Stimulated activated CD4-positive, alpha-beta T cell treated with anti-CD3 and anti-CD28 coated beads, Interleukin-15, amount 100 ng/mL, for 24 hours (primary cell): Measurements from ENCODE around the gene THSD7B.
"Not testable (repeated sequence)": the region's sequence is repeated elsewhere in the genome, so short reads cannot be mapped to it uniquely, and the experiment has no call there.

Experiments
- DNase-seq: peaks from one replicate; pipeline ENCODE4 v3.0.0-alpha.2; 2020

THSD7B gene

DNA sequence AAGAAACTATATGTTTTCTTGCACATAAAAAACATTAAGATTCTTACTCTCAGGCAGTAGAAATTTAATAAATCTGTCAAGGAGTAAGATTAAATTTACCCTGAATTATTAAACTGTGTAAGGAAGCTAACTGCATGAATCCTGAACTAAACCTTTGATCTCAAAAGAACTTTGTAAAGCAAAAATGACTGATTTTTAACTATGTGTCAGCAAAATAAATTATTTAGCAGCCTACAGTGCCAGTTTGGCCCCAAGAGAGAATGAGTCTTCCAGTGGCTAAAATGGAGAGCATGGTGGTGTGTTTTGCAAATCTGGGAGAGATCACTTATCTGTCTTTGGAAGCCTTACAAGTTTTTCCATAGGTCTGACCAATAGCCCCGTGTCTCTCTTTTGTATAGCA is 190.7 kb downstream of the THSD7B start:
- no peak for DNase-seq

DNA sequence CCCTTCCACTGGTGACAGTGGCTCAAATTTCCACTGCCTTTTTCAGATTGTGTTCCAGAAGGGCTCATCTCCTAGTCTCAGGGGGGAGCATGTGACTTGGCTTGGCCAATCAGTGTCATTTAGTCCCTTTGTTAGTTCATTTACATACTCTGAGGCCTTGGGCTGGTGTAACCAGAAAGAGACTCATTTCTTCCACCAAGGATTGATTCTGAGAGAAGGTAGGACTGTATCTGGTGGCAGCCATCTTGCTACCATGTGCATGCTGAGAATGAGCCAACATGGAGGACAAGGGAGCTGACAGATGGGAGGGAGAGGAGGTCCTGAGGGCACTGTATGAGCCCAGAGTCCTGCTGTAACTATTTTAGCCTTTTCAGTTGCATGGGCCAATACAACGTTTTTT is 191.7 kb downstream of the THSD7B start:
- DNase-seq = no peak

DNA sequence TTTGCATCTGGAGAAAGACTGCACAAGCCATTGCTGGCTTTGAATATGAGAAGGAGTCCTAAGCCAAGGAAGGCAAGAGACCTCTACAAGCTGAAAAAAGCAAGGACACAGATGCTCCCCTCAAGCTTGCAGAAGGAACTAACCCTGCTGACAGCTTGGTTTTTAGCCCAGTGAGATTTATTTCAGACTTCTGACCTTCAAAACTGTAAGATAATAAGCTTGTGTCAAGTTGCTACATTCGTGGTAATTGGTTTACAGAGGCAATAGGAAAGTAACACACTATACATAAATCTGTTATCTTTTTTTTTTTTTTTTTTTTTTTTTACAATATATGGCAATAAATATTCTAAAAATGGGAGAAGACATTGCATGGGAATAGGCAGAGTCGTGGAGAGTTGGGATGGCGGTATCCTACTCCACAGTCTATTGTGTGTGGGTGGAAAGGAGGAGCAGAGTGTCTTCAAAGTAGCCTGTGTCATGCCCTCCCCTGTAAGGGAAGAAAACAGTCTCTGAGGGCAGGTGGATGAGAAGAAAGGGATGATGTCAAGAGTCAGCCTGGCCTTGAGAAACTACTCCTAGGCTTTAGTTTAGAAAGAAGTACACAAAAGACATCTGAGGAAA is 196.9 kb downstream of the THSD7B start:
- no peak for DNase-seq

DNA sequence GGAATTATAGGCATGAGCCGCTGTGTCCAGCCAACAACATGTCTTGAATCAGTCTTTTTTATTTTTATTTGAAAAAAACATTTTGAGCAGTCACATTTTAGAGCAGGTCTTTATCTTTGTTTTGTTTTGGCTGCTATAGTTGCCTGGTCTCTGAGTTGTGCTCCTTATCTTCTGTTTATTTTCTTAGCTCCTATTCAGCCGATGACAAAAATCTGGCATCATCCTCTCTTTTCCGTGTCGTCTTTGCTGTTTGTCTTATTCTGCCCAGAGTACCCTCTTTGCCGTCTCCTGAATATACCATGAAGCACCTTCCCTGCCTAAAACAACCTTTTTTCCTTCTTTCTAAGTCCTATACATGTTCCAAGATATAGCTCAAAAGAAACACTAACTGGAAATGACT is 201.1 kb downstream of the THSD7B start:
- no peak for DNase-seq

DNA sequence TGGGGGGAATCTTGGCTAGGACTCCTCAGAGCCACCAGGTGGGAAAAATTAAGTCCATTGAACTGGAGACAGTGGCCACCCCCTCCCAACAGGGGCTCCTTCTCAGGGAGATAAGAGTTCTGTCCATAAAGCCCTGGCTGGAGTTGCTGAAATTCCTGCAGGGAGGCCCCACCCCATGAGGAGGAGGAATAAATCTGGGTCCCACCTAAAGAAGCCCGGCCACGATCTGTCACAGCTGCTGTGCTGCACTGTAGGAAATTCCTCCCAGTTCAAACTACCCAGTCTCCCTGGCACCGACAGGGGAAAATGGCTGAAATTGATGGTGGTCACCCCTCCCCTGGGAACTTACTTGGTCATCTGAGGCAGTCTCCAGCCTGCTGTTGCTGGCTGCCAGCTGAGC is 215.0 kb downstream of the THSD7B start:
- DNase-seq = no peak

DNA sequence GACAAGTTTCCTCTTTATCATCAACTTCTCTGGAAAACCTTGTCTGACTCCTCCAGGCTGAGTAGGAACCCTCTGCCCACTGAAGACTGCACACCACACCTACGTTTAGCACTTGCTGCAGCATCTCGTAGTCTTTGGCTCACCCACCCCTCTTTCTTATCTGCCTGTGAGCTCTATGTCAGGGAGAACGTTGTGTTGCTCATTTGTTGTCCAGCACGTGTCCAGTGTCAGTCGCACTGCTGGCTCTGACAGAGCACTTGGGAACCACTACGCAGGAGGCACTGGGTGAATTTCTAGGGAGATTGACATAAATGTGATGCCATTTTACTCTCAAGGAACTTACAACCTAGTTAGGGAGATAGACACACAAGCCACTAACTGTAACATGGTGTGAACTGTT is 216.3 kb downstream of the THSD7B start:
- DNase-seq = not testable (repeated sequence)

DNA sequence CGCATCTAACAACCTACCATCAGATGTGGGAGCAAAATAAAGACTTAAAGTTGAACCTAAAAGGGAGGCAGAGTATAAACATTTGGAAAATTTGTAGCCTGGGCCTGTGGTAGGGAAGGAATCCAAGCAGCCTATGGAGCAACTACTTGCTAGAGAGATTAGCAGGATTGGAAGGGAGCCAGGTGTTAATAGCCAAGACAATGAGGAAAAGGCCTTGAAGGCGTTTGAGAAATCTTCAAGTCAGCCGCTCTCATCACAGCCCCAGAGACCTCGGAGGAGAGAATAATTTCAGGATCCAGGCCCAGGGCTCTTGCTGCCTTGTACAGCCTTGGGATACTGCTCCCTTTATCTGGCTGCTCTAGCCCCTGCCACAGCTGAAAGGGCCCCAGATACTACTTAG is 219.7 kb downstream of the THSD7B start:
- DNase-seq = no peak

- DNase-seq = no peak
These were observed 221.4 kb downstream of the THSD7B start for GRCh38 chr2:136986605-136987221.

GRCh38 chr2:136990316-136990715 is 225.0 kb downstream of the THSD7B start:
- DNase-seq = no peak

- no peak for DNase-seq
These were observed 229.4 kb downstream of the THSD7B start for GRCh38 chr2:136994793-136995192.

GRCh38 chr2:136997557-136997956 is 232.2 kb downstream of the THSD7B start:
- no peak for DNase-seq

- DNase-seq = no peak
These were observed 235.5 kb downstream of the THSD7B start for GRCh38 chr2:137000811-137001210.

- DNase-seq = no peak
These were observed 237.6 kb downstream of the THSD7B start for GRCh38 chr2:137002896-137003295.

DNA sequence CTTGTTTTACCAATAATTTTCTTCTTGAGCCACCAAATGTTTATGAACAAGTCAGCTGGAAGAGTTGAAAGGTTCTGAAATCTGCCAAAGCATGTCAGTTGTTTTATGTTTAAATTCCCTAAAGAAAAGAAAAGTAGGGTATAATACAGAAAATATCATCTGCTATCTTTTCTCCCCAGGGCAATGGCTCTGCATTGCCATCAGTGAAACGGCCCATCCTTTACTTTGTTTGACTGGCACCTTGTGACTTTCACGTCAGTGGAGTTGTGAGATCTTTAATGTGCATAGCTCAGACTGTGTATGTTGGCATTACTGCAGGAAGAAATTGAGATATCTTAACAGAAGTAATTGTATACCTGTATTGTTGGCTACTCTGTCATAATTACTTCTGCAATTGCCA is 239.9 kb downstream of the THSD7B start:
- DNase-seq = no peak

DNA sequence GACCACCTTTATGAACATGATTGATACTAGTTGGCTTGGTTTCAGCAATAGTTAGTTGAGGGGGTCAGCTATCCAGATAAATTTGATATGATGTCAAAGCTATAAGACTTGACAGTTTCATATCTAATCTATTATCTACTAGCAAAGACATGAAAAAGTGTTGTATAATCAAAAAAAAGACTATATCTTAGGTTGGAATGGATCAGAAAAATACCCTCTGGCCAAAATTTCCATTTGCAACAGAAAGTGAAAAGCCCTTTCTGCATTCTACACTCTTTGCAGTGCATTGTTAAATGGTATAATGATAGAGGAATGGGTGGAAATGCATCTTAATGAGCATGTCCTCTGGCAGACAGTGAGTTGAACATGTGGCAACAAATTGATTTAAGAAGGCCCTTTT is 242.6 kb downstream of the THSD7B start:
- no peak for DNase-seq

- DNase-seq = no peak
These were observed 244.6 kb downstream of the THSD7B start for GRCh38 chr2:137009953-137010352.

- DNase-seq = no peak
These were observed 255.3 kb downstream of the THSD7B start for GRCh38 chr2:137020452-137021196.

- no peak for DNase-seq
These were observed 256.4 kb downstream of the THSD7B start for GRCh38 chr2:137021763-137022162.

GRCh38 chr2:137023205-137023604 is 257.9 kb downstream of the THSD7B start:
- no peak for DNase-seq

DNA sequence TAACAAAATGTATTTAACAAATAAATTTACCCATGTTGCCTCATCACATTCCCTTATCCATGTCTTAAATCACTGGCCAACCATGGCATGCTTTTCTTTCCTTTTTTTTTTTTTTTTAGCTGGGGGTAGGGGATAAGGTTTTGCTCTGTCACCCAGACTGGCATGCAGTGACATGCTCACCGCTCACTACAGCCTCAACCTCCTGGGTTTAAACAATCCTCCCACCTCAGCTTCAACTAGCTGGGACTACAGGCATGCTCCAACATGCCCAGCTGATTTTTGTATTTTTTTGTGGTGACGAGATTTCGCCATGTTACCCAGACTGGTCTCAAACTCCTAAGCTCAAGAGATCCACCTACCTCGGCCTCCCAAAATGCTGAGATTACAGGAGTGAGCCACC is 266.4 kb downstream of the THSD7B start:
- DNase-seq = no peak

- no peak for DNase-seq
These were observed 271.3 kb downstream of the THSD7B start for GRCh38 chr2:137036619-137037018.

DNA sequence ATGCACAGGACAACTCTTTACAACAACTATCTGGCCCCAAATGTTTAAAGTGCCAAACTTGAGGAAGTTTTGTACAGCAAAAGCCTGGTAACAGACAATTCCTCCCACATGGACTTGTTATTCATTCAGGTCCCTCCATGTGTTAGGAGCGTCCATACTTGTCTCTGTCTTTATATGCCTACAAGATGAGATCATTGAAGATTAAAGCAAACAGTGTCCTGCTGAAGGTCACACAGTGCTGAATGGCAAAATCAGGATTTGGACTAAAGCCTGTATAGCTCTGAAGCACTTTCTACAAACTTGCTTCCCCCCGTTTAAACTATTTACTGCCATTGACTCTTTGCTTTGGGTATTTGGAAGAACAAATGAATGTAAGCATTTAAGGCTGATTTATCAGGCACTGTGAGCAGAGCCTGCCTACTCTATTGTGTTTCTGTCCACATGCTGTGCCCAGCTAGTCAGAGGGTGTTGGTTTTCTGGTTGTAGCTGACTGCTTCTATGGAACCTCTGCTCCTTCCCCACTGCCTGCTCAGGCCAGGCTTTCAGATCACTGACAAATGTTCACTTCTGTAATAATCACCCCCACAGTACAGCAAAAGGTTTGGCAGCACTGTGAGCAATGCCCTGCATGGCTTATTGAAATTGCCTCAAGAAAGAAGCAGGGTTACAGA is 274.3 kb downstream of the THSD7B start:
- no peak for DNase-seq

- DNase-seq = no peak
These were observed 282.0 kb downstream of the THSD7B start for GRCh38 chr2:137047369-137047768.

- DNase-seq = no peak
These were observed 283.1 kb downstream of the THSD7B start for GRCh38 chr2:137048455-137048854.
